HEK293 (cell line): ENCODE measurements around the gene KRI1.

Source experiments
- KLF9 ChIP-seq: fragments of 450-650 bp; formaldehyde crosslinking; IDR thresholded peaks from 2 replicates; pipeline ENCODE4 v1.5.1; 2016; ENCODE audit warnings: missing biosample characterization, missing genetic modification characterization, low read depth
- SALL2 ChIP-seq: fragments of 450-650 bp; formaldehyde crosslinking; IDR thresholded peaks from 2 replicates; pipeline ENCODE4 v1.5.0; 2017; ENCODE audit warnings: missing biosample characterization, mild to moderate bottlenecking, missing genetic modification characterization, borderline replicate concordance
- SCRT2 ChIP-seq: fragments of 450-650 bp; formaldehyde crosslinking; IDR thresholded peaks from 2 replicates; pipeline ENCODE4 v1.5.1; 2016; ENCODE audit warnings: missing biosample characterization, missing genetic modification characterization
- TCF7L2 ChIP-seq: IDR thresholded peaks from 2 replicates; pipeline ENCODE4 v1.6.1; 2011; ENCODE audit warnings: low read depth, mild to moderate bottlenecking, inconsistent platforms, low read length, moderate library complexity, borderline replicate concordance
- ZBTB7A ChIP-seq: fragments of 450-650 bp; formaldehyde crosslinking; IDR thresholded peaks from 2 replicates; pipeline ENCODE4 v1.5.1; 2016; ENCODE audit warnings: low read depth, missing biosample characterization, missing genetic modification characterization
- ZNF10 ChIP-seq: fragments of 450-650 bp; formaldehyde crosslinking; IDR thresholded peaks from 2 replicates; pipeline ENCODE4 v1.5.1; 2017; ENCODE audit warnings: missing biosample characterization, missing genetic modification characterization
- ZNF112 ChIP-seq: fragments of 450-650 bp; formaldehyde crosslinking; IDR thresholded peaks from 2 replicates; pipeline ENCODE4 v1.5.0; 2017; ENCODE audit warnings: missing biosample characterization, missing genetic modification characterization
- ZNF140 ChIP-seq: fragments of 450-650 bp; formaldehyde crosslinking; IDR thresholded peaks from 2 replicates; pipeline ENCODE4 v1.5.1; 2016; ENCODE audit warnings: missing biosample characterization, missing genetic modification characterization
- ZNF155 ChIP-seq: fragments of 450-650 bp; formaldehyde crosslinking; IDR thresholded peaks from 2 replicates; pipeline ENCODE4 v1.5.1; 2016; ENCODE audit warnings: missing biosample characterization, missing genetic modification characterization
- ZNF214 ChIP-seq: fragments of 450-650 bp; formaldehyde crosslinking; IDR thresholded peaks from 2 replicates; pipeline ENCODE4 v1.5.1; 2017; ENCODE audit warnings: missing biosample characterization, mild to moderate bottlenecking, missing genetic modification characterization, borderline replicate concordance
- ZNF23 ChIP-seq: fragments of 450-650 bp; formaldehyde crosslinking; IDR thresholded peaks from 2 replicates; pipeline ENCODE4 v1.5.1; 2016; ENCODE audit warnings: missing biosample characterization, missing genetic modification characterization, borderline replicate concordance
- ZNF350 ChIP-seq: fragments of 450-650 bp; formaldehyde crosslinking; IDR thresholded peaks from 2 replicates; pipeline ENCODE4 v1.5.0; 2017; ENCODE audit warnings: missing biosample characterization, mild to moderate bottlenecking, missing genetic modification characterization
- ZNF366 ChIP-seq: fragments of 450-650 bp; formaldehyde crosslinking; conservative IDR thresholded peaks from 2 replicates; pipeline ENCODE4 v1.5.1; 2016; ENCODE audit warnings: missing biosample characterization, missing genetic modification characterization
- ZNF391 ChIP-seq: fragments of 450-650 bp; formaldehyde crosslinking; IDR thresholded peaks from 2 replicates; pipeline ENCODE4 v1.5.1; 2016; ENCODE audit warnings: low read depth, missing biosample characterization, missing genetic modification characterization, borderline replicate concordance
- ZNF555 ChIP-seq: fragments of 450-650 bp; formaldehyde crosslinking; conservative IDR thresholded peaks from 2 replicates; pipeline ENCODE4 v1.5.1; 2017; ENCODE audit warnings: missing biosample characterization, mild to moderate bottlenecking, missing genetic modification characterization, inconsistent platforms
- ZNF626 ChIP-seq: fragments of 450-650 bp; sonication (Bioruptor Pico); formaldehyde crosslinking; IDR thresholded peaks from 2 replicates; pipeline ENCODE4 v1.5.1; 2018; ENCODE audit warnings: missing biosample characterization, missing genetic modification characterization, inconsistent platforms
- ZNF707 ChIP-seq: fragments of 450-650 bp; formaldehyde crosslinking; IDR thresholded peaks from 2 replicates; pipeline ENCODE4 v1.5.1; 2016; ENCODE audit warnings: missing biosample characterization, missing genetic modification characterization
- TF ChIP-seq, protein P1 (sequence below): fragments of 450-650 bp; formaldehyde crosslinking; IDR thresholded peaks from 2 replicates; pipeline ENCODE4 v1.5.1; 2016; ENCODE audit warnings: missing biosample characterization, missing genetic modification characterization, low read depth
- TF ChIP-seq, protein P2 (sequence below): fragments of 450-650 bp; formaldehyde crosslinking; conservative IDR thresholded peaks from 2 replicates; pipeline ENCODE4 v1.5.1; 2016; ENCODE audit warnings: low read depth, missing biosample characterization, missing genetic modification characterization
- TF ChIP-seq, protein P3 (sequence below): fragments of 450-650 bp; formaldehyde crosslinking; IDR thresholded peaks from 2 replicates; pipeline ENCODE4 v1.5.1; 2016; ENCODE audit warnings: missing biosample characterization, missing genetic modification characterization
- TF ChIP-seq, protein P4 (sequence below): fragments of 450-650 bp; formaldehyde crosslinking; IDR thresholded peaks from 2 replicates; pipeline ENCODE4 v1.5.1; 2016; ENCODE audit warnings: missing biosample characterization, missing genetic modification characterization
- TF ChIP-seq, protein P5 (sequence below): fragments of 450-650 bp; formaldehyde crosslinking; IDR thresholded peaks from 2 replicates; pipeline ENCODE4 v1.5.1; 2016; ENCODE audit warnings: missing biosample characterization, missing genetic modification characterization
- TF ChIP-seq, protein P6 (sequence below): fragments of 450-650 bp; formaldehyde crosslinking; IDR thresholded peaks from 2 replicates; pipeline ENCODE4 v1.5.1; 2017; ENCODE audit warnings: missing biosample characterization, missing genetic modification characterization
- TF ChIP-seq, protein P7 (sequence below): fragments of 450-650 bp; formaldehyde crosslinking; IDR thresholded peaks from 2 replicates; pipeline ENCODE4 v1.5.1; 2016; ENCODE audit warnings: missing biosample characterization, missing genetic modification characterization
- TF ChIP-seq, protein P8 (sequence below): fragments of 450-650 bp; formaldehyde crosslinking; IDR thresholded peaks from 2 replicates; pipeline ENCODE4 v1.5.1; 2017; ENCODE audit warnings: missing biosample characterization, missing genetic modification characterization

Gene KRI1

DNA sequence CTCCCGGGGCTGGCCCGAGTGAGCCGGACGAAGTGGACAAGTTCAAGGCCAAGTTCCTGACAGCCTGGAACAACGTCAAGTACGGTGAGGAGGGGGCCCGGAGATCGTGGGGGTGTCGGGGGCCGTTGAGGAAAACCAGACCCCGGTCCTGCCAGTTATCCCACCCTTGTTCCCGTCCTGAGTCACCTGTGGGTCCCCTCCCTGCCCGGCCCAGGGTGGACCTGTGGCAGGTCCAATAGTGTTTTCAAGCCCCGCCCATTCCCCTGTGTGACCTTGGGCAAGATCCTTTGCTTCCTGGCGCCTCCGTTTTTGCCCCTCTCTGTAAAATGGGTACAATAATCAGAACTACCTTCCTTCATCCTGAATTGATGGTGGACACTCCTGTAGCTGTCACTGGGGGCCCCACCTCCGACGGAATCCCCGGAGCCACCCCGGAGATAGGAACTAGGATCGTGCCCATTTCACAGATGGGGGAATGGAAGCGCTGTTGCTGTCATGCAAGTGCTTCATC is 21.5 kb downstream of the KRI1 start (continued):
- TF ChIP-seq, protein P1, sequence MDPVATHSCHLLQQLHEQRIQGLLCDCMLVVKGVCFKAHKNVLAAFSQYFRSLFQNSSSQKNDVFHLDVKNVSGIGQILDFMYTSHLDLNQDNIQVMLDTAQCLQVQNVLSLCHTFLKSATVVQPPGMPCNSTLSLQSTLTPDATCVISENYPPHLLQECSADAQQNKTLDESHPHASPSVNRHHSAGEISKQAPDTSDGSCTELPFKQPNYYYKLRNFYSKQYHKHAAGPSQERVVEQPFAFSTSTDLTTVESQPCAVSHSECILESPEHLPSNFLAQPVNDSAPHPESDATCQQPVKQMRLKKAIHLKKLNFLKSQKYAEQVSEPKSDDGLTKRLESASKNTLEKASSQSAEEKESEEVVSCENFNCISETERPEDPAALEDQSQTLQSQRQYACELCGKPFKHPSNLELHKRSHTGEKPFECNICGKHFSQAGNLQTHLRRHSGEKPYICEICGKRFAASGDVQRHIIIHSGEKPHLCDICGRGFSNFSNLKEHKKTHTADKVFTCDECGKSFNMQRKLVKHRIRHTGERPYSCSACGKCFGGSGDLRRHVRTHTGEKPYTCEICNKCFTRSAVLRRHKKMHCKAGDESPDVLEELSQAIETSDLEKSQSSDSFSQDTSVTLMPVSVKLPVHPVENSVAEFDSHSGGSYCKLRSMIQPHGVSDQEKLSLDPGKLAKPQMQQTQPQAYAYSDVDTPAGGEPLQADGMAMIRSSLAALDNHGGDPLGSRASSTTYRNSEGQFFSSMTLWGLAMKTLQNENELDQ (tag by site-specific recombination), result no peak
- TF ChIP-seq ZNF112 (no peak), ZNF555 (tag by site-specific recombination) (no peak), ZNF140 (tag by site-specific recombination) (no peak), ZNF23 (tag by site-specific recombination) (no peak), ZNF350 (tag by site-specific recombination) (no peak), ZNF391 (tag by site-specific recombination) (no peak), KLF9 (tag by site-specific recombination) (no peak; the same call in 1 of the 2 replicates), SCRT2 (peak; percentile 61), ZNF626 (tag by site-specific recombination) (no peak), ZNF214 (no peak), TCF7L2 (no peak), SALL2 (no peak), ZNF155 (tag by site-specific recombination) (no peak), ZBTB7A (tag by site-specific recombination) (peak; percentile 24; the same call in 1 of the 2 replicates), ZNF366 (tag by site-specific recombination) (no peak), ZNF707 (tag by site-specific recombination) (no peak), ZNF10 (no peak)
- TF ChIP-seq, protein P2, sequence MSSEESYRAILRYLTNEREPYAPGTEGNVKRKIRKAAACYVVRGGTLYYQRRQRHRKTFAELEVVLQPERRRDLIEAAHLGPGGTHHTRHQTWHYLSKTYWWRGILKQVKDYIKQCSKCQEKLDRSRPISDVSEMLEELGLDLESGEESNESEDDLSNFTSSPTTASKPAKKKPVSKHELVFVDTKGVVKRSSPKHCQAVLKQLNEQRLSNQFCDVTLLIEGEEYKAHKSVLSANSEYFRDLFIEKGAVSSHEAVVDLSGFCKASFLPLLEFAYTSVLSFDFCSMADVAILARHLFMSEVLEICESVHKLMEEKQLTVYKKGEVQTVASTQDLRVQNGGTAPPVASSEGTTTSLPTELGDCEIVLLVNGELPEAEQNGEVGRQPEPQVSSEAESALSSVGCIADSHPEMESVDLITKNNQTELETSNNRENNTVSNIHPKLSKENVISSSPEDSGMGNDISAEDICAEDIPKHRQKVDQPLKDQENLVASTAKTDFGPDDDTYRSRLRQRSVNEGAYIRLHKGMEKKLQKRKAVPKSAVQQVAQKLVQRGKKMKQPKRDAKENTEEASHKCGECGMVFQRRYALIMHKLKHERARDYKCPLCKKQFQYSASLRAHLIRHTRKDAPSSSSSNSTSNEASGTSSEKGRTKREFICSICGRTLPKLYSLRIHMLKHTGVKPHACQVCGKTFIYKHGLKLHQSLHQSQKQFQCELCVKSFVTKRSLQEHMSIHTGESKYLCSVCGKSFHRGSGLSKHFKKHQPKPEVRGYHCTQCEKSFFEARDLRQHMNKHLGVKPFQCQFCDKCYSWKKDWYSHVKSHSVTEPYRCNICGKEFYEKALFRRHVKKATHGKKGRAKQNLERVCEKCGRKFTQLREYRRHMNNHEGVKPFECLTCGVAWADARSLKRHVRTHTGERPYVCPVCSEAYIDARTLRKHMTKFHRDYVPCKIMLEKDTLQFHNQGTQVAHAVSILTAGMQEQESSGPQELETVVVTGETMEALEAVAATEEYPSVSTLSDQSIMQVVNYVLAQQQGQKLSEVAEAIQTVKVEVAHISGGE (tag by site-specific recombination), result no peak
- TF ChIP-seq, protein P3, sequence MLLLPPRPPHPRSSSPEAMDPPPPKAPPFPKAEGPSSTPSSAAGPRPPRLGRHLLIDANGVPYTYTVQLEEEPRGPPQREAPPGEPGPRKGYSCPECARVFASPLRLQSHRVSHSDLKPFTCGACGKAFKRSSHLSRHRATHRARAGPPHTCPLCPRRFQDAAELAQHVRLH (tag by site-specific recombination), result 0 out of 2 replicates have a peak, but pooled peaks have one; percentile 25
- TF ChIP-seq, protein P4, sequence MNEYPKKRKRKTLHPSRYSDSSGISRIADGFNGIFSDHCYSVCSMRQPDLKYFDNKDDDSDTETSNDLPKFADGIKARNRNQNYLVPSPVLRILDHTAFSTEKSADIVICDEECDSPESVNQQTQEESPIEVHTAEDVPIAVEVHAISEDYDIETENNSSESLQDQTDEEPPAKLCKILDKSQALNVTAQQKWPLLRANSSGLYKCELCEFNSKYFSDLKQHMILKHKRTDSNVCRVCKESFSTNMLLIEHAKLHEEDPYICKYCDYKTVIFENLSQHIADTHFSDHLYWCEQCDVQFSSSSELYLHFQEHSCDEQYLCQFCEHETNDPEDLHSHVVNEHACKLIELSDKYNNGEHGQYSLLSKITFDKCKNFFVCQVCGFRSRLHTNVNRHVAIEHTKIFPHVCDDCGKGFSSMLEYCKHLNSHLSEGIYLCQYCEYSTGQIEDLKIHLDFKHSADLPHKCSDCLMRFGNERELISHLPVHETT (tag by site-specific recombination), result 0 out of 2 replicates have a peak, but pooled peaks have one; percentile 37
- TF ChIP-seq, protein P5, sequence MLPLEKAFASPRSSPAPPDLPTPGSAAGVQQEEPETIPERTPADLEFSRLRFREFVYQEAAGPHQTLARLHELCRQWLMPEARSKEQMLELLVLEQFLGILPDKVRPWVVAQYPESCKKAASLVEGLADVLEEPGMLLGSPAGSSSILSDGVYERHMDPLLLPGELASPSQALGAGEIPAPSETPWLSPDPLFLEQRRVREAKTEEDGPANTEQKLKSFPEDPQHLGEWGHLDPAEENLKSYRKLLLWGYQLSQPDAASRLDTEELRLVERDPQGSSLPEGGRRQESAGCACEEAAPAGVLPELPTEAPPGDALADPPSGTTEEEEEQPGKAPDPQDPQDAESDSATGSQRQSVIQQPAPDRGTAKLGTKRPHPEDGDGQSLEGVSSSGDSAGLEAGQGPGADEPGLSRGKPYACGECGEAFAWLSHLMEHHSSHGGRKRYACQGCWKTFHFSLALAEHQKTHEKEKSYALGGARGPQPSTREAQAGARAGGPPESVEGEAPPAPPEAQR (tag by site-specific recombination), result no peak
- TF ChIP-seq, protein P6, sequence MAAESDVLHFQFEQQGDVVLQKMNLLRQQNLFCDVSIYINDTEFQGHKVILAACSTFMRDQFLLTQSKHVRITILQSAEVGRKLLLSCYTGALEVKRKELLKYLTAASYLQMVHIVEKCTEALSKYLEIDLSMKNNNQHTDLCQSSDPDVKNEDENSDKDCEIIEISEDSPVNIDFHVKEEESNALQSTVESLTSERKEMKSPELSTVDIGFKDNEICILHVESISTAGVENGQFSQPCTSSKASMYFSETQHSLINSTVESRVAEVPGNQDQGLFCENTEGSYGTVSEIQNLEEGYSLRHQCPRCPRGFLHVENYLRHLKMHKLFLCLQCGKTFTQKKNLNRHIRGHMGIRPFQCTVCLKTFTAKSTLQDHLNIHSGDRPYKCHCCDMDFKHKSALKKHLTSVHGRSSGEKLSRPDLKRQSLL (tag by site-specific recombination), result no peak
- TF ChIP-seq, protein P7, sequence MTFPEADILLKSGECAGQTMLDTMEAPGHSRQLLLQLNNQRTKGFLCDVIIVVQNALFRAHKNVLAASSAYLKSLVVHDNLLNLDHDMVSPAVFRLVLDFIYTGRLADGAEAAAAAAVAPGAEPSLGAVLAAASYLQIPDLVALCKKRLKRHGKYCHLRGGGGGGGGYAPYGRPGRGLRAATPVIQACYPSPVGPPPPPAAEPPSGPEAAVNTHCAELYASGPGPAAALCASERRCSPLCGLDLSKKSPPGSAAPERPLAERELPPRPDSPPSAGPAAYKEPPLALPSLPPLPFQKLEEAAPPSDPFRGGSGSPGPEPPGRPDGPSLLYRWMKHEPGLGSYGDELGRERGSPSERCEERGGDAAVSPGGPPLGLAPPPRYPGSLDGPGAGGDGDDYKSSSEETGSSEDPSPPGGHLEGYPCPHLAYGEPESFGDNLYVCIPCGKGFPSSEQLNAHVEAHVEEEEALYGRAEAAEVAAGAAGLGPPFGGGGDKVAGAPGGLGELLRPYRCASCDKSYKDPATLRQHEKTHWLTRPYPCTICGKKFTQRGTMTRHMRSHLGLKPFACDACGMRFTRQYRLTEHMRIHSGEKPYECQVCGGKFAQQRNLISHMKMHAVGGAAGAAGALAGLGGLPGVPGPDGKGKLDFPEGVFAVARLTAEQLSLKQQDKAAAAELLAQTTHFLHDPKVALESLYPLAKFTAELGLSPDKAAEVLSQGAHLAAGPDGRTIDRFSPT (tag by site-specific recombination), result no peak
- TF ChIP-seq, protein P8, sequence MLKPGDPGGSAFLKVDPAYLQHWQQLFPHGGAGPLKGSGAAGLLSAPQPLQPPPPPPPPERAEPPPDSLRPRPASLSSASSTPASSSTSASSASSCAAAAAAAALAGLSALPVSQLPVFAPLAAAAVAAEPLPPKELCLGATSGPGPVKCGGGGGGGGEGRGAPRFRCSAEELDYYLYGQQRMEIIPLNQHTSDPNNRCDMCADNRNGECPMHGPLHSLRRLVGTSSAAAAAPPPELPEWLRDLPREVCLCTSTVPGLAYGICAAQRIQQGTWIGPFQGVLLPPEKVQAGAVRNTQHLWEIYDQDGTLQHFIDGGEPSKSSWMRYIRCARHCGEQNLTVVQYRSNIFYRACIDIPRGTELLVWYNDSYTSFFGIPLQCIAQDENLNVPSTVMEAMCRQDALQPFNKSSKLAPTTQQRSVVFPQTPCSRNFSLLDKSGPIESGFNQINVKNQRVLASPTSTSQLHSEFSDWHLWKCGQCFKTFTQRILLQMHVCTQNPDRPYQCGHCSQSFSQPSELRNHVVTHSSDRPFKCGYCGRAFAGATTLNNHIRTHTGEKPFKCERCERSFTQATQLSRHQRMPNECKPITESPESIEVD (tag by site-specific recombination), result no peak
